ENCODE results near the gene MMRN1. TPM values are rescaled to one million over a fixed set of nuclear protein-coding genes. Genes with fewer than 3 reads are reported as not detected.

MMRN1 gene, protein sequence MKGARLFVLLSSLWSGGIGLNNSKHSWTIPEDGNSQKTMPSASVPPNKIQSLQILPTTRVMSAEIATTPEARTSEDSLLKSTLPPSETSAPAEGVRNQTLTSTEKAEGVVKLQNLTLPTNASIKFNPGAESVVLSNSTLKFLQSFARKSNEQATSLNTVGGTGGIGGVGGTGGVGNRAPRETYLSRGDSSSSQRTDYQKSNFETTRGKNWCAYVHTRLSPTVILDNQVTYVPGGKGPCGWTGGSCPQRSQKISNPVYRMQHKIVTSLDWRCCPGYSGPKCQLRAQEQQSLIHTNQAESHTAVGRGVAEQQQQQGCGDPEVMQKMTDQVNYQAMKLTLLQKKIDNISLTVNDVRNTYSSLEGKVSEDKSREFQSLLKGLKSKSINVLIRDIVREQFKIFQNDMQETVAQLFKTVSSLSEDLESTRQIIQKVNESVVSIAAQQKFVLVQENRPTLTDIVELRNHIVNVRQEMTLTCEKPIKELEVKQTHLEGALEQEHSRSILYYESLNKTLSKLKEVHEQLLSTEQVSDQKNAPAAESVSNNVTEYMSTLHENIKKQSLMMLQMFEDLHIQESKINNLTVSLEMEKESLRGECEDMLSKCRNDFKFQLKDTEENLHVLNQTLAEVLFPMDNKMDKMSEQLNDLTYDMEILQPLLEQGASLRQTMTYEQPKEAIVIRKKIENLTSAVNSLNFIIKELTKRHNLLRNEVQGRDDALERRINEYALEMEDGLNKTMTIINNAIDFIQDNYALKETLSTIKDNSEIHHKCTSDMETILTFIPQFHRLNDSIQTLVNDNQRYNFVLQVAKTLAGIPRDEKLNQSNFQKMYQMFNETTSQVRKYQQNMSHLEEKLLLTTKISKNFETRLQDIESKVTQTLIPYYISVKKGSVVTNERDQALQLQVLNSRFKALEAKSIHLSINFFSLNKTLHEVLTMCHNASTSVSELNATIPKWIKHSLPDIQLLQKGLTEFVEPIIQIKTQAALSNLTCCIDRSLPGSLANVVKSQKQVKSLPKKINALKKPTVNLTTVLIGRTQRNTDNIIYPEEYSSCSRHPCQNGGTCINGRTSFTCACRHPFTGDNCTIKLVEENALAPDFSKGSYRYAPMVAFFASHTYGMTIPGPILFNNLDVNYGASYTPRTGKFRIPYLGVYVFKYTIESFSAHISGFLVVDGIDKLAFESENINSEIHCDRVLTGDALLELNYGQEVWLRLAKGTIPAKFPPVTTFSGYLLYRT
- 0.18 TPM for polyA plus RNA-seq

DNA sequence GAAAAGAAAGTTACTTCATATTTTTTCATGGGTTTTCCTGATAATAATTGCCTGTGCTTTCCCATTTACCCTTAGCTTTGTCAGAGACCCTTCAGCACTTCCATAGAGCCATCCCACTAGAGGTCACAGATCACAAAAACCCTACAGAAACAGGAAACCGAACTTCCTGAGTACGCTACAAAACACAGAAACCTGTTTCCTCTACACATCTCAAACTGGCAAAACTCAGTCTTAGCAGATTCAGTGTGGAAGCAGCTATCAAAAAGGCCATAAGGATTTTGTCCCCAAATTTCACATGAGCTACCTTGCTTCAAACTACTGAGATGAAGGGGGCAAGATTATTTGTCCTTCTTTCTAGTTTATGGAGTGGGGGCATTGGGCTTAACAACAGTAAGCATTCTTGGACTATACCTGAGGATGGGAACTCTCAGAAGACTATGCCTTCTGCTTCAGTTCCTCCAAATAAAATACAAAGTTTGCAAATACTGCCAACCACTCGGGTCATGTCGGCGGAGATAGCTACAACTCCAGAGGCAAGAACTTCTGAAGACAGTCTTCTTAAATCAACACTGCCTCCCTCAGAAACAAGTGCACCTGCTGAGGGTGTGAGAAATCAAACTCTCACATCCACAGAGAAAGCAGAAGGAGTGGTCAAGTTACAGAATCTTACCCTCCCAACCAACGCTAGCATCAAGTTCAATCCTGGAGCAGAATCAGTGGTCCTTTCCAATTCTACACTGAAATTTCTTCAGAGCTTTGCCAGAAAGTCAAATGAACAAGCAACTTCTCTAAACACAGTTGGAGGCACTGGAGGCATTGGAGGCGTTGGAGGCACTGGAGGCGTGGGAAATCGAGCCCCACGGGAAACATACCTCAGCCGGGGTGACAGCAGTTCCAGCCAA lies at the start of gene MMRN1:
TSS of gene MMRN1 (plus strand) at position 206 of the 902 bp plus-strand sequence. CDS start at position 324, 118 bp downstream.
- peaks cover 5 to 15% (median 11%) of the 10 kb centered on the region in 3 donors for H3K4me1 Mint-ChIP-seq
- H3K4me3 Mint-ChIP-seq: peak within 1 kb of the TSS in 3 of 4 donors; percentile 30 to 59 (median 50)
- peaks cover 13% of the 10 kb centered on the region for H3K27me3 Mint-ChIP-seq
- no peak within 1 kb of the TSS for H3K27ac Mint-ChIP-seq
- peaks cover 1% of the 10 kb centered on the region for H3K36me3 Mint-ChIP-seq
- H3K9me3 Mint-ChIP-seq: no peaks in the 10 kb centered on the region

DNA sequence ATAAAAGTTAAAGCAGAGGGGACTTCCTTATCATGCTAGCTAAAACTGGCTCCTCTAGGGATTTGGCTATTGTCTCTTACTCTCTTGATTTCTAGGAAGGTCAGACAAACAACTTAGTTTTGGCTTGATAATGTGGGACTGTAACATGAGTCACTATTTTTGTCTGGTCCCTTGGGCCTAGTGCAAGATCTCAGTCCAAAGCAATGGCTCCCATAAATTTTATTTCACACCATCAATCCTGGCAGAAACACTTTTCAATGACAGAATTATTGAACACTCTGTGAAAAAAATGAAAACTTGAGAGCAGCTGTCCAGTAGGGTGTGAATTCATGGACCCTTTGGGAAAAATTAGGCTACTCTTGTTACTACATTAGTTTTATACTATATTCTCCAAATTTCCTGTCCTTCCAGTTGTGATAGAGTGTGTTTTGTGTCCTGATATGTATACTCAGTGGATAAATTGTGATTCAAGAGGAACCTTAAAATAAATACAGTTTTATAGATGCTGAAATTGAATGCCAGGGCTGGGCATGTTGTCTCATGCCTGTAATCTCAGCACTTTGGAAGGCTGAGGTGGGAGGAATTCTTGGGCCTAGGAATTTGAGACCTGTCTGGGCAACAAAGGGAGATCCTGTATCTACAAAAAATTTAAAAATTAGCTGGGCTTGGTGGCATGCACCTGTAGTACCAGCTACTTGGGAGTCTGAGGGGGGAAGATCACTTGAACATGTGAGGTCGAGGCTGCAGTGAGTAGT lies 46.9 kb upstream of the MMRN1 start:
- Mint-ChIP-seq H3K9me3 (peaks cover 0 to 11% (median 8%) of the 10 kb centered on the region in 3 donors), H3K4me3 (no peak overlapping the region), H3K36me3 (no peaks in the 10 kb centered on the region), H3K27me3 (peaks cover 3% of the 10 kb centered on the region), H3K4me1 (no peaks in the 10 kb centered on the region), H3K27ac (no peak overlapping the region)

DNA sequence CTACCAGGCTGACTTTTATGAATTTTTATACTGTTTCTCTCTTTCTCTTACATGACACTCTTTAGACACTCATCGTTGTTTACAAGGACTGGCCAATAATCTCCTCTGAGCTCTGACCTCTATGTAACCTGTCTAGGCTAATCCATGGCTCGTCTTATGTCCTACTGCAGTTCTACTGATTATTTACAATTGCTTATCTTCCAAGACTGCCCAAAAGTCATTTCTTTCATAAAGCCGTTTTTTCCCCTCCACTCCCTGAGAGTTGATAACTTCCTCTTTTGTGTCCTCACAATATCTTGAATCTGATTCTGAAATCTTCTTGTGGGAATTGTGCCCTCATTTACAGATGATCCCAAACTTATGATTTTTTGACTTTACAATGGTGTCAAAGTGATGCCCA lies 39.4 kb upstream of the MMRN1 start:
- Mint-ChIP-seq H3K4me1 (no peaks in the 10 kb centered on the region), H3K9me3 (peaks cover 3 to 8% (median 5%) of the 10 kb centered on the region in 3 donors), H3K27me3 (no peaks in the 10 kb centered on the region), H3K36me3 (no peaks in the 10 kb centered on the region), H3K27ac (no peak overlapping the region), H3K4me3 (no peak overlapping the region)

DNA sequence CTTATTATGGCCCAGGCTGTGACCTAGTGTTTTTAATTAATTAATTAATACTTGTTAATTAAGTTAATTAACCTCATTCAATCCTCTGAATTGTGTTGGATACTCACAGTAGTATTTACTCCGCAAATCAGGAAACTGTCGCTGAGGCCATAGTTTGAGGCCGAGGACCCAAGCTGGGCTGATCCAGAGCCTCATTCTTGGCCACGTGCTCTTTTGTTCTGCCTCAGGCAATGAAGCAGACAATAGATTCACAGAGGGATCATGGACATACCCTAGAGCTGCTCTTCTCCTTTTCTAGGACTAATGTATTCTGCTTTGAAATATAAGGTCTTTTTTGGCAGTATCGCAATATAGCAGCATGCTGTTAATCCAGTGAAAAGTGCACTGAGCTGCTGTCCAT lies 33.7 kb upstream of the MMRN1 start:
- no peaks in the 10 kb centered on the region for H3K36me3 Mint-ChIP-seq
- H3K27me3 Mint-ChIP-seq: peaks cover 5% of the 10 kb centered on the region
- no peak overlapping the region for H3K27ac Mint-ChIP-seq
- no peaks in the 10 kb centered on the region for H3K4me1 Mint-ChIP-seq
- no peak overlapping the region for H3K4me3 Mint-ChIP-seq
- H3K9me3 Mint-ChIP-seq: peaks cover 0 to 4% (median 0%) of the 10 kb centered on the region in 3 donors

DNA sequence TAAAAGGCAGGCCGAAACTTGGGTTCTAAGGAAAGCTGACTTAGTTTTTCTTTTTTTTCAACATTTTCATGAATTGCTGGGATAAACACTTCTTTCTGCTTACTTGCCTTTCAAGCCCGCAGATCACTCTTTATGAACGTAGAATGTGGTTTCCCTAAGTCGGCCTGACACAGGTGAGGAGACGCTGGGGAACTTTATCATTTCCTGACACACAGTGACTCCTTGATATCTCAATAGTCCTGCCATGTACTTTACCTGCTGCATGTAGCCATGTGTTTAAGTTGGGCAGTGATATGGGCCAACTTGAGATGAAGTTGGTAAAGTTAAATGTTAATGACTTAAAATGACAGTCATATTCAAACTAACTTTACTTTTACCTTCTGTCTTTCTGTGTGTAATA lies 31.1 kb upstream of the MMRN1 start:
- Mint-ChIP-seq H3K4me3 (no peak overlapping the region), H3K4me1 (no peaks in the 10 kb centered on the region), H3K9me3 (peaks cover 0 to 3% (median 0%) of the 10 kb centered on the region in 3 donors), H3K27ac (peak overlapping the region in 1 of 3 donors; percentile 54), H3K36me3 (no peaks in the 10 kb centered on the region), H3K27me3 (peaks cover 5% of the 10 kb centered on the region)

DNA sequence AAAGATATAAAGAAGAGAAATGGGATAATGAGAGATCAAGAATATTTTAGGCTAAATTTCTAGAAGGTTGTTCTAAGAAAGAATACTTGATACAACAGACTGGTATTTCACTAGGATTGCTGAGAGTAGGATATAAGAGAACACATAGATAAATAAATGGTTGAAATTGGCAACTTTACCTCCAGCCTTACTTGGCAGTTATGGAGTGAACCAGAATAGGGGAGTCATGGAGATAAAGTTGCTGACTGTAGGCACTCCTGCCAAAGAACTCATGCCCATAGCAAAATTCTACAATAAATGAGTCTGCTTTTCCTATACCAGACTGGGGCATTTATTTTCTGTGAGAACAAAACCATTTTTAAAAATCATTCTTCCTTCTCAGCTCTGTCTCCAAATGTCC lies 26.4 kb upstream of the MMRN1 start:
- Mint-ChIP-seq H3K4me1 (no peaks in the 10 kb centered on the region), H3K27ac (no peak overlapping the region), H3K9me3 (peaks cover 0 to 3% (median 0%) of the 10 kb centered on the region in 3 donors), H3K36me3 (no peaks in the 10 kb centered on the region), H3K4me3 (no peak overlapping the region), H3K27me3 (no peaks in the 10 kb centered on the region)

DNA sequence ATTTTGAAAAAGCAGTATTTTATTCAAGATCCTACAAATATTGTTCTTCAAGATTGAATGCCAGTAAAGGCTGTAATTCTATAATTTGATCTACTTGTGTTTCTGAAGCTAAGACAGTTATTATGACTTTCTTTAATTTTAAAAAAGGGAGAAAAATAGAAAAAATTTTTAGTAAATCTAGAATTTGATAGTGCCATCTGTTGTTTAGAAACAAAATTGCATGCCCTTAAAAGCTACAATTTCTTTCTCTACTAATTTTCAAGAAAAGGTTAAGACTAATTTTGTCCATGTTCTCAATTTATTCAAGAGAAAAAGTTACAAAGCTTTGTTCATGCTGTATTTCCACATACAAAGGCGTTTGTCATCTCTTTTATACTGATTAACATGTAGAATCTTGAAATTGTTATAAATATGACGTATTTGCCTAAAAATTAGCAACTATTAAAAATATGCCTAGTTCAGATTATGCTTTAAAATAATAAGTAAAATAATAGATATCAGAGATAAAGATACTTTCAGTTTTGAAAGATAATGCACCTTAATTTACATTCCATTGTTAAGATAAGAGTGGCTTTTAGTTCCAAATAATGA lies 25.6 kb upstream of the MMRN1 start:
- Mint-ChIP-seq H3K27me3 (no peaks in the 10 kb centered on the region), H3K9me3 (peaks cover 0 to 3% (median 0%) of the 10 kb centered on the region in 3 donors), H3K4me3 (no peak overlapping the region), H3K27ac (no peak overlapping the region), H3K36me3 (no peaks in the 10 kb centered on the region), H3K4me1 (no peaks in the 10 kb centered on the region)

DNA sequence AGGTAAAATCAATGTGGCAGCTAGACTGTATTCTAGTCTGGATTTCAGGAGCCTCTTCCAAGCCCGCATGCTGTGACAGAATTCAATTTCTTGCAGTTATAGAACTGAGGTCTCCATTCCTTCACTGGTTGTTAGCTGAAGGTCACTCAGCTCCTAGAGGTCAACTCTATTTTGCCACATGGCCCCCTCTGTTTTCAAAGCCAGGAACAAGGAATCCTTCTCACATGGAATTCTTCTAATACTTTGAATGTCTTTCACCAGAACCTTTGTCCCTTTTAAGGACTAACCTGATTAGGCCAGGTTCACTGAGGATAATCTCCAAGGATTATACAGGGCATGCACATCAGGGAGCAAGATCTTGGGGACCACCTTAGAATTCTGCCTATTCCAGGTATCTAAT lies 23.4 kb upstream of the MMRN1 start:
- Mint-ChIP-seq H3K9me3 (no peaks in the 10 kb centered on the region), H3K4me1 (no peaks in the 10 kb centered on the region), H3K27ac (no peak overlapping the region), H3K27me3 (no peaks in the 10 kb centered on the region), H3K36me3 (no peaks in the 10 kb centered on the region), H3K4me3 (no peak overlapping the region)

DNA sequence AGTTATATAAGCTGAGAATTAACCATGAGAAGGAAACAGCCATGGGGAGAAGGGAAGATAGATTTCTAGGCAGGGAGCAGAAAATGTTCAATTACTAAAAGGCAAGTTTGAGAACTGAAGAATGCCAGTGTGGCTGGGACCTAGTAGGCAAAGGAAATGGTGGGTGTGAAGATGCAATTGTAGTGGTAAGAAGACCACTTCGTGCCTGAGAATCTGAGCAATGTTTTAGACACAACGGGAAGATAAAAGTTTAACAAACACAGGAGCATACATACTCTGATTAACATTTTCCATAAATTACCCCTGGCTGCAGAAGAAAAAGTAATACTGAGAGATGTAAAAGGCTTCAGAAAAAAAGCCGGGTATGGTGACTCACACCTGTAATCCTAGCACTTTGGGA lies 18.1 kb upstream of the MMRN1 start:
- H3K27me3 Mint-ChIP-seq: peaks cover 5% of the 10 kb centered on the region
- H3K27ac Mint-ChIP-seq: no peak overlapping the region
- H3K9me3 Mint-ChIP-seq: no peaks in the 10 kb centered on the region
- no peak overlapping the region for H3K4me3 Mint-ChIP-seq
- no peaks in the 10 kb centered on the region for H3K4me1 Mint-ChIP-seq
- no peaks in the 10 kb centered on the region for H3K36me3 Mint-ChIP-seq

DNA sequence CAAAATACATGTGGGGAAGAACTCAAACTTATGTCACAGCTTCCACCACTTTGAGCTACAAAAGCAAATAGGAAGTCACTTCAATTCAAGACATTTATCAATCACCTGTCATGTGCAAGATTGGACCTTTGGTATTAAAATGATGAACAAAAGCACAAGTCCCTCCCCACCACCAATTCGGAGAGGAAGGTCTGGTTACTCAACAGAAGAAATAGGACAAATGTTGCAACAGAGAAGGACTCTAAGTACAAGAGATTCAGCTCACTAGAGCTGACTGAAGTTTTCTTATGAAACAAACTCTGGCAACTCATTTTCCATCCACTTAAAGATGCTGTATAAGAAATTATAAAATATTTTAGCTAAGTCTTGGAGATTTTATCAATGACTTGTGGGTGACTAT lies 16.0 kb upstream of the MMRN1 start:
- no peak overlapping the region for H3K4me3 Mint-ChIP-seq
- no peaks in the 10 kb centered on the region for H3K4me1 Mint-ChIP-seq
- H3K27ac Mint-ChIP-seq: no peak overlapping the region
- H3K36me3 Mint-ChIP-seq: no peaks in the 10 kb centered on the region
- H3K9me3 Mint-ChIP-seq: no peaks in the 10 kb centered on the region
- H3K27me3 Mint-ChIP-seq: peaks cover 5% of the 10 kb centered on the region

DNA sequence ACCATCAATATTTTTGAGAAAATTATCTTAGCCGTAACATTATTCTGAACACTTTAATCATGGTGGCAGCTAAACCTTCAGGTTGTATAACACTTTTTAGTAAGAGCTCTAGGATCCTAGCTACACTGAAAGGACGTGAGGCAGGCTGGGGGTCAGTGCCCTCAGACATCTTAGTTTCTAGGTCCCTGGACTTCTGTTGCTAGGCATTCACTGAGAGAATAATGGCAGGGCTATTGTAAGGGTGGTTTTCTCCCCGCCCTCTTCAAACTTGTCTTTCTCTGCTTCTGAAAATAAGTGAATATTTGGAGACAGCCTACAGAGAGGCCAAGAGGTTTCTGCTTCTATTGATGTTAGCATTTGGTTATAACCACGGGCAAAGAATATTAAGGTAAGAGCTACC lies 15.4 kb upstream of the MMRN1 start:
- H3K9me3 Mint-ChIP-seq: no peaks in the 10 kb centered on the region
- H3K27me3 Mint-ChIP-seq: peaks cover 5% of the 10 kb centered on the region
- H3K4me1 Mint-ChIP-seq: no peaks in the 10 kb centered on the region
- no peaks in the 10 kb centered on the region for H3K36me3 Mint-ChIP-seq
- no peak overlapping the region for H3K27ac Mint-ChIP-seq
- no peak overlapping the region for H3K4me3 Mint-ChIP-seq

DNA sequence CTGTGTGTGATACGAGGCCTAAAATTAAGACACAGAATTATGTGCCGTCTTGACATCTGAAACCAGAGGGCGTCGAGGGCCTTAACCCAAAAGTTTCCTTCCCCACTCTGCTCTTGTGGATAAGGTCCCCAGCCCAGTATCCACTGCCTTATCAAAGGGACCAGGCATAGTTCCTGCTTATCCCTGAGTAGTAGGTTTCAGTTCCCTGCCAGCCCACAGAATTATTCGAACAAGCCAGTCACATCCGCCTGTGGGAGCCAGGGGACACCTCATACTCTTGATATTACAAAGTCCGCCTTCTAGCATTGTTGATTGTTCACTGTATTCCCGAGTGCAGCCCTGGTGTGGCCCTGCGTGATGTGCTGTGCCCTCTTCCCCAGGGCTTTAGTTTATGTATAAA lies 5.4 kb upstream of the MMRN1 start:
- H3K4me3 Mint-ChIP-seq: no peak overlapping the region
- peaks cover 0 to 6% (median 0%) of the 10 kb centered on the region in 3 donors for H3K9me3 Mint-ChIP-seq
- peaks cover under 1 to 1% (median under 1%) of the 10 kb centered on the region in 3 donors for H3K4me1 Mint-ChIP-seq
- H3K36me3 Mint-ChIP-seq: peaks cover 1% of the 10 kb centered on the region
- H3K27me3 Mint-ChIP-seq: peaks cover 9% of the 10 kb centered on the region
- H3K27ac Mint-ChIP-seq: no peak overlapping the region

DNA sequence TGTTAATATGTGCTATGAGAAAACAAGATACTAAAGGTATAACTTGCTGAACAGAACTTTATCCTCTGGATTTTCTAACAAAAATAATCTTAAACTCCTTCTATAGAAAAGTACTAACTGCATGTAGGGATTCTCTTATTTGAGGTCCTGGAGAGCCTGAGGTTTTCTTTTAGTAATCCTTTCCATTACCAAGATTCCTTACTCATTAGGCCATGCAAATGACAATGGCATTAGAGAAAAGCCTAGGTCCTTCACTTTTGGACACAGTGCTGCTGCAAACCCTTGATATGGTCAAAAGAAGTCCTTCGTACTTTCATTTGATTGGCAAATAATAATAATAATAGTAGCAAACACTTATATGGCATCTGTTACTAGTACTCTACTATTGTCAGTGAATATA lies 3.2 kb downstream of the MMRN1 start:
- Mint-ChIP-seq H3K9me3 (no peaks in the 10 kb centered on the region), H3K27me3 (peaks cover 13% of the 10 kb centered on the region), H3K27ac (no peak overlapping the region), H3K36me3 (peaks cover 1% of the 10 kb centered on the region), H3K4me1 (peaks cover 7 to 15% (median 11%) of the 10 kb centered on the region in 3 donors), H3K4me3 (no peak overlapping the region)

Data from IgD-negative memory B cell (primary cell).